Suprapubic skin (tissue), 4 donors: ENCODE measurements around the gene RIPOR2. TPM values are rescaled to one million over a fixed set of nuclear protein-coding genes. Genes with fewer than 3 reads are reported as not detected.
"Not testable (repeated sequence)": the region's sequence is repeated elsewhere in the genome, so short reads cannot be mapped to it uniquely, and the experiment has no call there.

Source experiments
- DNase-seq, 2 donors: peaks; one replicate each; pipeline ENCODE4 v3.0.0-alpha.2; 2019; ENCODE audit warnings: low spot score in 2 of 2
- H3K27ac ChIP-seq: fragments of 200-600 bp; sonication (generic); one replicate; pipeline ENCODE4 v1.5.1; 2019
- H3K27me3 ChIP-seq: fragments of 200-600 bp; sonication (generic); one replicate; pipeline ENCODE4 v1.5.1; 2019
- H3K36me3 ChIP-seq: fragments of 200-600 bp; sonication (generic); one replicate; pipeline ENCODE4 v1.5.1; 2019
- H3K4me1 ChIP-seq: fragments of 200-600 bp; sonication (generic); one replicate; pipeline ENCODE4 v1.5.1; 2019
- H3K4me3 ChIP-seq: fragments of 200-600 bp; sonication (generic); one replicate; pipeline ENCODE4 v1.5.1; 2019; ENCODE audit warnings: mild to moderate bottlenecking
- H3K9me3 ChIP-seq: fragments of 200-600 bp; sonication (generic); one replicate; pipeline ENCODE4 v1.5.1; 2019
- EP300 ChIP-seq: sonication (generic); formaldehyde crosslinking; IDR thresholded peaks from one replicate; pipeline ENCODE4 v1.6.1; 2017; ENCODE audit warnings: antibody characterized with exemption
- POLR2A ChIP-seq, 2 donors: fragments of 450-650 bp; IDR thresholded peaks; one replicate each; pipeline ENCODE4 v1.6.1; 2017; ENCODE audit warnings: antibody characterized with exemption in 2 of 2, mild to moderate bottlenecking in 2 of 2, moderate library complexity in 2 of 2
- POLR2AphosphoS5 ChIP-seq, 3 donors: sonication (generic); formaldehyde crosslinking; IDR thresholded peaks; one replicate each; pipeline ENCODE4 v1.6.1; 2017; ENCODE audit warnings: antibody characterized with exemption in 3 of 3
- WGBS: methylation state at CpG from one replicate; pipeline ENCODE4 v1.1.5; 2018; 5-methylcytosine and 5-hydroxymethylcytosine counted together
- total RNA-seq, 4 donors: library from RNA; depleted of rRNA; stranded (reverse); fragments of >200 nt; gene quantifications; one replicate each; pipeline ENCODE4 v1.1.0, GENCODE V29; 2016
- TF ChIP-seq, protein P1 (sequence below), 2 donors: fragments of 200-600 bp in 1 of 2; fragments of 450-650 bp in 1 of 2; sonication (generic) in 1 of 2; IDR thresholded peaks; one replicate each; pipeline ENCODE4 v1.5.1; 2016 to 2019; ENCODE audit warnings: antibody characterized with exemption in 2 of 2, mild to moderate bottlenecking in 1 of 2, moderate library complexity in 1 of 2

RIPOR2 gene
- total RNA-seq, 4 donors from 2014 or later = 3.8 to 12.8 (median 11.4) TPM

DNA sequence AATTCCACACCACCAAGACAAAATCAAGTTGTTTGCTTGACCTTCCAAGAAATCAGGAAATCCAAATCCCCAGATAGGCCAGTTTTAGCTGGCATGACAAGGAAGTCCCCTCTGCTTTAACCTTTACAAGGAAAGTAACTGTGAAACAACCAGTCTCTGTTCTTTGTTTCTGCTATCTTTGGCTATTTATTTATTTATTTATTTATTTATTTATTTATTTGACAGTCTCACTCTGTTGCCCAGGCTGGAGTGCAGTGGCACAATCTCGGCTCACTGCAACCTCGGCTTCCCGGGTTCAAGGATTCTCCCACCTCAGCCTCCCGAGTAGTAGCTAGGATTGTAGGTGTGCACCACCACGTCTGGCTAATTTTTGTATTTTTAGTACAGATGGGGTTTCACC, 175.6 kb downstream of the RIPOR2 start:
- TF ChIP-seq POLR2AphosphoS5 (IDR thresholded peaks at IDR 0.05) = no peak
- TF ChIP-seq EP300 = no peak
- TF ChIP-seq, protein P1, sequence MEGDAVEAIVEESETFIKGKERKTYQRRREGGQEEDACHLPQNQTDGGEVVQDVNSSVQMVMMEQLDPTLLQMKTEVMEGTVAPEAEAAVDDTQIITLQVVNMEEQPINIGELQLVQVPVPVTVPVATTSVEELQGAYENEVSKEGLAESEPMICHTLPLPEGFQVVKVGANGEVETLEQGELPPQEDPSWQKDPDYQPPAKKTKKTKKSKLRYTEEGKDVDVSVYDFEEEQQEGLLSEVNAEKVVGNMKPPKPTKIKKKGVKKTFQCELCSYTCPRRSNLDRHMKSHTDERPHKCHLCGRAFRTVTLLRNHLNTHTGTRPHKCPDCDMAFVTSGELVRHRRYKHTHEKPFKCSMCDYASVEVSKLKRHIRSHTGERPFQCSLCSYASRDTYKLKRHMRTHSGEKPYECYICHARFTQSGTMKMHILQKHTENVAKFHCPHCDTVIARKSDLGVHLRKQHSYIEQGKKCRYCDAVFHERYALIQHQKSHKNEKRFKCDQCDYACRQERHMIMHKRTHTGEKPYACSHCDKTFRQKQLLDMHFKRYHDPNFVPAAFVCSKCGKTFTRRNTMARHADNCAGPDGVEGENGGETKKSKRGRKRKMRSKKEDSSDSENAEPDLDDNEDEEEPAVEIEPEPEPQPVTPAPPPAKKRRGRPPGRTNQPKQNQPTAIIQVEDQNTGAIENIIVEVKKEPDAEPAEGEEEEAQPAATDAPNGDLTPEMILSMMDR (IDR thresholded peaks at IDR 0.05) = no peak
- TF ChIP-seq POLR2A (IDR thresholded peaks at IDR 0.05) = no peak
- 97% methylated on average over 5 of the region's 5 CpGs for WGBS
- Histone ChIP-seq H3K4me1 (no peaks in the 10 kb centered on the region), H3K36me3 (no peaks in the 10 kb centered on the region), H3K27ac (no peak overlapping the region), H3K4me3 (no peak overlapping the region), H3K27me3 (no peaks in the 10 kb centered on the region), H3K9me3 (no peaks in the 10 kb centered on the region)
- DNase-seq = no peak

DNA sequence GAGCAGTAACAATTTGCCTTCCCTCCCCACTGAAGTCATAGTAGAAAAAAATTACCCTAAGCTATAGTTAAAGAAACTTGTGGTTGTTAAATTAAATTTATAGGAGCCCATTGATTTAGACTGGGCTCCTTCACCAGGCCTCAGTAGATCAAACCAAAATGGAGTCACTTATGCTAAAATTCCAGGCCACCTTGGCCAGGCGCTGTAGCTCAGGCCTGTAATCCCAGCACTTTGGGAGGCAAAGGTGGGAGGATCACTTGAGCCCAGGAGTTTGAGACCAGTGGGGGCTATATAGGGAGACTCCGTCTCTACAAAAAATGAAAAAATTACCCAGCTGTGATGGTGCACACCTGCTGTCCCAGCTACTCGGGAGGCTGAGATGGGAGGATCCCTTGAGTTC, 176.0 kb downstream of the RIPOR2 start:
- WGBS = 95% methylated on average over 3 of the region's 3 CpGs
- TF ChIP-seq EP300 (no peak), POLR2A (IDR thresholded peaks at IDR 0.05) (no peak), POLR2AphosphoS5 (IDR thresholded peaks at IDR 0.05) (no peak)
- TF ChIP-seq, protein P1 (IDR thresholded peaks at IDR 0.05) = no peak

DNA sequence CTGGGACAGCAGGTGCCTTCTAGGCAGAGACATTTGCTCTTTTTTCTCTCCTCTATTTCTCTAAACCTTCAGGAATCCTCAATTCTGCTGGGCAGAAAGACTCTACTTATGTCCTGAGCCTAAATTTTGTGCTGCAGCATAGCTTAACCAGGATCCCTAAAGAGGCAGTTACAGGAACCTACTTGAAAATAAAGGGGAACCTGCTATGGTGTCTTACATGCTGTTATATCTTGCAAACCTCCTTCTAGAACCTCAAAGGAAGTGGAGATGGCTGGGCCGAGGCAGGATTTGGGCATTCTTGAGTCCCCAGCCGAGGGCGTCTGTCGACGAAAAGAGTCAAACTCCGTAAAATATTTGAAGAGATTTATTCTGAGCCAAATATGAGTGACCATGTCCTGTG, 178.1 kb downstream of the RIPOR2 start:
- WGBS = 91% methylated on average over 6 of the region's 6 CpGs
- no peaks in the 10 kb centered on the region for H3K27me3 ChIP-seq
- no peak for DNase-seq
- no peaks in the 10 kb centered on the region for H3K4me1 ChIP-seq
- no peaks in the 10 kb centered on the region for H3K9me3 ChIP-seq
- TF ChIP-seq, protein P1 (IDR thresholded peaks at IDR 0.05) = no peak
- TF ChIP-seq EP300 (no peak), POLR2AphosphoS5 (IDR thresholded peaks at IDR 0.05) (no peak), POLR2A (IDR thresholded peaks at IDR 0.05) (no peak)
- H3K36me3 ChIP-seq = no peaks in the 10 kb centered on the region
- H3K4me3 ChIP-seq = no peak overlapping the region
- no peak overlapping the region for H3K27ac ChIP-seq

More for the DNA sequence above, 176.0 kb downstream of the RIPOR2 start:
- H3K27ac ChIP-seq = no peak overlapping the region
- H3K4me1 ChIP-seq = no peaks in the 10 kb centered on the region
- no peak overlapping the region for H3K4me3 ChIP-seq
- H3K27me3 ChIP-seq = no peaks in the 10 kb centered on the region
- DNase-seq = no peak
- no peaks in the 10 kb centered on the region for H3K9me3 ChIP-seq
- H3K36me3 ChIP-seq = no peaks in the 10 kb centered on the region

DNA sequence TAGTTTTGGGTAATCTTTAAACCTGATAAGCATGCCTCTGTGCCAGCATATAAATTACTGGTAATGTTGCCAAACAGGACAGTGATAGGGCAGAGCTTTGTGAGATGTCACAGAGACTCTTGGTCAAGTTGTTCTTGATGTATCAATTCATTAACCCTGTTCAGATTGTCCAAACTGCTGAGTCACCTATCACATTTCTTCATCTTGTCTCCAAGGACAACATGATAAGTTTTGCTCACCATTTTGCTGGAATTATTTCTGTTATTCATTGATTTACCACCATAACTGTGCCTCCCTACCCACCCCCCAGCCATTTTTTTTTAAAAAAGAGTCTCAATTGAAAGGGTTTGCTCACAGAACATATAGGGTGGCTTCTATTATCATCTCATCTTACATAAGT, 180.5 kb downstream of the RIPOR2 start:
- Histone ChIP-seq H3K4me1 (no peaks in the 10 kb centered on the region), H3K4me3 (no peak overlapping the region), H3K27me3 (no peaks in the 10 kb centered on the region), H3K27ac (no peak overlapping the region), H3K9me3 (no peaks in the 10 kb centered on the region), H3K36me3 (no peaks in the 10 kb centered on the region)
- no peak for DNase-seq
- TF ChIP-seq POLR2A (IDR thresholded peaks at IDR 0.05) = no peak
- no peak for TF ChIP-seq EP300
- TF ChIP-seq, protein P1 (IDR thresholded peaks at IDR 0.05) = no peak
- TF ChIP-seq POLR2AphosphoS5 (IDR thresholded peaks at IDR 0.05) = no peak

DNA sequence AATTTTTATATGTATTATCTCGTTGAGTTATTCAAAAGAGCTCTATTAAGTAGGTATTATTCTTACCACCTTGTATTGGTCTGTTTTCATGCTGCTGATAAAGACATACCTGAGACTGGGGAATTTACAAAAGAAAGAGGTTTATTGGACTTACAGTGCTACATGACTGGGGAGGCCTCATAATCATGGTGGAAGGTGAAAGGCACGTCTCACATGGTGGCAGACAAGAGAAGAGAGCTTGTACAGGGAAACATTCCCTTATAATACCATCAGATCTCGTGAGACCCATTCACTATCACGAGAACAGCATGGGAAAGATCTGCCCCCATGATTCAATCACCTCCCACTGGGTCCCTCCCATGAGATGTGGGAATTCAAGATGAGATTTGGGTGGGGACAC, 181.4 kb downstream of the RIPOR2 start:
- H3K4me1 ChIP-seq, H3K4me3 ChIP-seq, H3K9me3 ChIP-seq, H3K36me3 ChIP-seq, H3K27ac ChIP-seq, H3K27me3 ChIP-seq, DNase-seq: not testable (repeated sequence)
- WGBS = 79% methylated on average over 4 of the region's 4 CpGs

Other genes with a start within 250 kb of the RIPOR2 start
- gene C6orf62, start 216.8 kb downstream of the RIPOR2 start, total RNA-seq = 10 to 100 TPM; 36.5 to 69.2 (median 55.5) TPM
- 10 to 100 TPM; 49.6 to 89.6 (median 70.5) TPM for gene GMNN, start 161.0 kb downstream of the RIPOR2 start, total RNA-seq
- gene ARMH2, start 137.0 kb downstream of the RIPOR2 start, total RNA-seq = not detected